ENCODE results near the gene FARP1. TPM values are rescaled to one million over a fixed set of nuclear protein-coding genes. Genes with fewer than 3 reads are reported as not detected.

FARP1 gene
- total and polyA plus RNA-seq, 2 of the 8 experiments (the other 6 are each of a cell fraction or from before 2014, with no cell fraction given): 24.7 to 104 TPM

GRCh38 chr13:98397861-98398260, 255.0 kb downstream of the FARP1 start:
- no peak overlapping the region for H4K5ac ChIP-seq (ENCODE audit: insufficient read length, low read depth, low read length)
- no peak overlapping the region for H3K9ac ChIP-seq (replicated peaks in 1 of 4; ENCODE audit: extremely low read depth in 1 of 4, low read depth in 3 of 4, low read length in 3 of 4)
- no peak overlapping the region for H4K8ac ChIP-seq (ENCODE audit: extremely low read depth, insufficient read depth, low read length)
- POLR2A ChIA-PET (ENCODE audit: partially characterized antibody): interaction anchor here (1.7 kb wide), 1 partner anchor 371 kb away, joined by 4 read pairs; no protein-coding TSS in a partner anchor
- no peak overlapping the region for H2BK12ac ChIP-seq (ENCODE audit: low read depth, low read length)
- no peak overlapping the region for H3K18ac ChIP-seq (ENCODE audit: extremely low read depth, low read length)
- H3K4me2 ChIP-seq (ENCODE audit: insufficient read depth in 1 of 2, low read depth in 2 of 2, low read length in 2 of 2): no peak overlapping the region
- no peak overlapping the region for H3K14ac ChIP-seq (ENCODE audit: insufficient read length)
- H3K4me3 ChIP-seq (ENCODE audit: extremely low read depth in 1 of 4, insufficient read depth in 2 of 4, low read depth in 3 of 4, low read length in 4 of 4): no peak overlapping the region
- H3K23ac ChIP-seq (ENCODE audit: insufficient read length): no peak overlapping the region
- no peak overlapping the region for H2BK15ac ChIP-seq (ENCODE audit: low read length)
- H3K36me3 ChIP-seq (ENCODE audit: control insufficient read depth in 2 of 4, insufficient read depth in 4 of 4, low read length in 3 of 4): peaks cover 3 to 14% (median 5%) of the 10 kb centered on the region in 4 experiments; a peak in 5 of 8 replicates
- H3K9me3 ChIP-seq (ENCODE audit: insufficient read depth in 2 of 2, low read depth in 1 of 2, low read length in 1 of 2): no peaks in the 10 kb centered on the region
- CTCF ChIA-PET (ENCODE audit: partially characterized antibody): interaction anchor here (0.8 to 1.4 kb wide), 2 partner anchors 70 to 364 kb away, joined by 3 to 4 read pairs; no protein-coding TSS in a partner anchor
- H3K79me2 ChIP-seq (ENCODE audit: control insufficient read depth in 1 of 2, insufficient read depth in 2 of 2, low read length in 2 of 2): no peaks in the 10 kb centered on the region
- H3K4ac ChIP-seq (replicated peaks; ENCODE audit: insufficient read length, low read depth, low read length): no peak overlapping the region
- FAIRE-seq (no peak), DNase-seq (ENCODE audit: low read depth in 1 of 2, low spot score in 2 of 2) (no peak)
- H2BK5ac ChIP-seq (ENCODE audit: low read depth, low read length): no peak overlapping the region
- no peak overlapping the region for H3K27ac ChIP-seq (ENCODE audit: low read depth, low read length)
- H3K23me2 ChIP-seq (ENCODE audit: low read depth, low read length): no peaks in the 10 kb centered on the region
- H3K79me1 ChIP-seq (ENCODE audit: low read depth, low read length): peaks cover 2% of the 10 kb centered on the region; the same call in 1 of the 2 replicates
- no peak overlapping the region for H2BK20ac ChIP-seq (ENCODE audit: low read length)
- no peaks in the 10 kb centered on the region for H3K27me3 ChIP-seq (replicated peaks in 1 of 4; ENCODE audit: control insufficient read depth in 3 of 4, extremely low read depth in 1 of 4, insufficient read depth in 3 of 4, low read length in 3 of 4)
- H2AFZ ChIP-seq (ENCODE audit: low read length): no peak overlapping the region
- H4K20me1 ChIP-seq (replicated peaks in 1 of 2; ENCODE audit: control insufficient read depth in 1 of 2, insufficient read depth in 2 of 2, low read length in 2 of 2): no peaks in the 10 kb centered on the region
- H4K91ac ChIP-seq (replicated peaks; ENCODE audit: insufficient read length, low read length): no peak overlapping the region
- no peak overlapping the region for H2AK5ac ChIP-seq (ENCODE audit: low read depth, low read length)
- 92% methylated on average over 7 of the region's 7 CpGs; no CpG with 5 or more reads in 1 of the 2 experiments for WGBS, 2 experiments (ENCODE audit: extremely low coverage in 1 of 2, insufficient coverage in 1 of 2, insufficient read length in 1 of 2, insufficient replicate concordance in 2 of 2, low coverage in 1 of 2, low lambda C conversion rate in 2 of 2, missing lambda C conversion rate in 1 of 2)
- no peak overlapping the region for H2BK120ac ChIP-seq (replicated peaks; ENCODE audit: low read depth, low read length)
- no peak overlapping the region for H3K56ac ChIP-seq (replicated peaks; ENCODE audit: insufficient read length, low read depth, low read length)
- H3K4me1 ChIP-seq (replicated peaks in 1 of 4; ENCODE audit: control insufficient read depth in 3 of 4, insufficient read depth in 4 of 4, low read length in 3 of 4): peaks cover 0 to 4% (median 1%) of the 10 kb centered on the region in 4 experiments; a peak in 2 of 7 replicates
- no peak for TF ChIP-seq RAD21 (IDR thresholded peaks at IDR 0.05 in 1 of 2, conservative IDR thresholded peaks at IDR 0.05 in 1 of 2; ENCODE audit: low read depth in 2 of 2, low read length in 2 of 2)
- no peak for TF ChIP-seq JUND (IDR thresholded peaks at IDR 0.05; ENCODE audit: low read length)
- TF ChIP-seq TEAD4 (IDR thresholded peaks at IDR 0.05; ENCODE audit: low read depth, low read length): no peak
- no peak for TF ChIP-seq PHF8 (conservative IDR thresholded peaks at IDR 0.05; ENCODE audit: low read depth, low read length)
- TF ChIP-seq MAX (IDR thresholded peaks at IDR 0.05): no peak
- TF ChIP-seq POLR2AphosphoS5 (IDR thresholded peaks at IDR 0.05; ENCODE audit: low read depth, low read length): no peak
- TF ChIP-seq BCL11A (IDR thresholded peaks at IDR 0.05; ENCODE audit: low read depth in 2 of 2, low read length in 2 of 2): no peak
- TF ChIP-seq SIX5 (IDR thresholded peaks at IDR 0.05; ENCODE audit: low read depth, low read length): no peak
- TF ChIP-seq CTCF (IDR thresholded peaks at IDR 0.05; ENCODE audit: control extremely low read depth in 1 of 3, insufficient read depth in 1 of 3, low read depth in 1 of 3, low read length in 3 of 3): no peak
- no peak for TF ChIP-seq POU5F1 (IDR thresholded peaks at IDR 0.05; ENCODE audit: low read depth, low read length)
- no peak for TF ChIP-seq CEBPB (IDR thresholded peaks at IDR 0.05; ENCODE audit: low read depth, low read length)
- TF ChIP-seq YY1 (IDR thresholded peaks at IDR 0.05; ENCODE audit: low read depth, low read length): no peak

Data from H1 (cell line).